Thyroid gland (tissue), 4 donors: ENCODE data around the gene INPP1.

Source experiments
- POLR2A ChIP-seq, 2 donors: fragments of 450-650 bp; IDR thresholded peaks; one replicate each; pipeline ENCODE4 v1.6.1; 2017; ENCODE audit warnings: antibody characterized with exemption in 2 of 2, mild to moderate bottlenecking in 2 of 2, moderate library complexity in 1 of 2
- TF ChIP-seq, protein P1 (sequence below), 6 experiments: fragments of 200-600 bp in 3 of 6; fragments of 450-650 bp in 3 of 6; sonication (generic) in 3 of 6; IDR thresholded peaks; one replicate each; pipeline ENCODE4 v1.5.1; 2016 to 2019; ENCODE audit warnings: antibody characterized with exemption in 6 of 6, mild to moderate bottlenecking in 2 of 6, inconsistent platforms in 1 of 6, moderate library complexity in 1 of 6

DNA sequence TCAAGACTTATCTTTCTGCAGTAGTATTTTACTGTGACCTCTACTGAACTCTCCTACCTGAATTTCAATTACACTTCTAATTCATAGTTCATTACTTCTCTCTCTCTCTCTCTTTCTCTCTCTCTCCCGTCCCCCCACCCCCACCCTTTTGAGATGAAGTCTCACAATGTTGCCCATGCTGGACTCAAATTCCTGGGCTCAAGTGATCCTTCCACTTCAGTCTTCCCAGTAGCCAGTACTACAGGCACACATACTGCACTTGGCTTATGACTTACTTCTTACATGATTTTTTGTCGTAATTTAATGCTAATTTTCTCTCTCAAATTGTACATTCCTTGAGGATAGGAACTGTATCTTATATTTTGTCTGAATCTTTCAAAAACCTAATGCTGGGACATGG is 17.8 kb upstream of the INPP1 start:
- no peak for TF ChIP-seq POLR2A (IDR thresholded peaks at IDR 0.05)
- TF ChIP-seq, protein P1, sequence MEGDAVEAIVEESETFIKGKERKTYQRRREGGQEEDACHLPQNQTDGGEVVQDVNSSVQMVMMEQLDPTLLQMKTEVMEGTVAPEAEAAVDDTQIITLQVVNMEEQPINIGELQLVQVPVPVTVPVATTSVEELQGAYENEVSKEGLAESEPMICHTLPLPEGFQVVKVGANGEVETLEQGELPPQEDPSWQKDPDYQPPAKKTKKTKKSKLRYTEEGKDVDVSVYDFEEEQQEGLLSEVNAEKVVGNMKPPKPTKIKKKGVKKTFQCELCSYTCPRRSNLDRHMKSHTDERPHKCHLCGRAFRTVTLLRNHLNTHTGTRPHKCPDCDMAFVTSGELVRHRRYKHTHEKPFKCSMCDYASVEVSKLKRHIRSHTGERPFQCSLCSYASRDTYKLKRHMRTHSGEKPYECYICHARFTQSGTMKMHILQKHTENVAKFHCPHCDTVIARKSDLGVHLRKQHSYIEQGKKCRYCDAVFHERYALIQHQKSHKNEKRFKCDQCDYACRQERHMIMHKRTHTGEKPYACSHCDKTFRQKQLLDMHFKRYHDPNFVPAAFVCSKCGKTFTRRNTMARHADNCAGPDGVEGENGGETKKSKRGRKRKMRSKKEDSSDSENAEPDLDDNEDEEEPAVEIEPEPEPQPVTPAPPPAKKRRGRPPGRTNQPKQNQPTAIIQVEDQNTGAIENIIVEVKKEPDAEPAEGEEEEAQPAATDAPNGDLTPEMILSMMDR (IDR thresholded peaks at IDR 0.05), result no peak
